GM21619 (cell line): ENCODE data around the gene CENATAC.
"Not testable (repeated sequence)": the region's sequence is repeated elsewhere in the genome, so short reads cannot be mapped to it uniquely, and the experiment has no call there.

Experiments
- ATAC-seq: cut with Tn5 transposase; IDR thresholded peaks from one replicate; pipeline ENCODE4 v1.9.1; 2021; ENCODE audit not compliant: unreplicated experiment

Gene CENATAC

DNA sequence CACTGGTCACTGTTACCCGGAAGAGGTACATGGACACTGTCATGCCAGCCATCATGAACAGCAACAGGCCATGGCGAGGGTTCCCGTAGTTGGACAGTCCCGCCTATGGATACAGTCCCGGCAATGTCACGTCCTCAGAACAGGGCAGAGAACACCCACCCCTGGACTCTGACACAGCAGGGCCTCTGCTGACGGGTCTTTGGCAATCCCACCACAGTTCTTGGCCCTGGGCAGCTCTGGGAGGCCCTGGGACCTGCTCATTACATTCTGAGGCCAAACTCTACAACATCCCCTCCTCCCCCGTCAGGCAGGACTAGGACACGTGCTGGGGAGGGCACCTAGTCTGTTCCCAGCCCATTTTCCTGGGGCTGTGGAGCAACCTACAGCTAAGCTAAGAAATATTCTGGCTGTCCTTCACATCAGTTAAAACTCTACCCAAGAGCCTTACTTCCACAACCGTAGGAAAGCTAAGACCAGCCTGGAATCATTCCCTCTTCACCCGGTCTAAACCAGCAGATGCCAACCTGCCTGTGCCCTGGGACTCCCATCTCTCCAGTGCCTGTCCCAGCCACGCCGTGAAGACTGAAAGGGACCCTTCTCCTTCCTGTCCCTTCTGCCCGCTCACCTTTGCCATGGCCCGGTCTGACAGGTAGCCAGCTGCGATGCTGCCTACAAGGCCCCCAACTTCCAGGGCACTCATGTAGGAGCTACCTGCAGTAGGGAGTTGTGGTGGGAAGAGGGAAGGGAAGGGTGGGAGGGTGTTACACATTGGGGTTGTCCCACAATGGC lies 28.2 kb downstream of the CENATAC start:
- ATAC-seq = no peak

DNA sequence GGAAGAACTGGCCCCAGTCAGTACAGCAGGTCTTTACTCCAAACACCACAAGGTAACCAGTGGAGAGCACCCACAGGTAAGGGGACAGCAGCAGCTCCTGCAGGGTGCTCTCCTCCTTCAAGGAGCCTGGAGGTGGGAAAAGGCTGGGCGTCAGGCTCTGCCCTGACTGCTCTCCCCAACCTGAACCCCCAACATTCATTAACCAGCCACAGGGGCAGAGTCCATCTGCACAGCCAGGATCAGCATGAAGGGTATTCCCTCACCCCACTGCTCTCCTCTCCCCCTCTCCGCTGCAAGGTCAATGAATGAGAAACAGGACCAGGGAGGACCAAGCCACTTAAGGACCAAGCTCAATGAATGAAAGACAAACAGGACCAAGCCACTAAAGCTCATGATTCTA lies 29.0 kb downstream of the CENATAC start:
- no peak for ATAC-seq

- ATAC-seq = no peak
Observed at GRCh38 chr11:119027561-119028345, 29.8 kb downstream of the CENATAC start.

- no peak for ATAC-seq
Observed at GRCh38 chr11:119028346-119029068, 30.6 kb downstream of the CENATAC start.

DNA sequence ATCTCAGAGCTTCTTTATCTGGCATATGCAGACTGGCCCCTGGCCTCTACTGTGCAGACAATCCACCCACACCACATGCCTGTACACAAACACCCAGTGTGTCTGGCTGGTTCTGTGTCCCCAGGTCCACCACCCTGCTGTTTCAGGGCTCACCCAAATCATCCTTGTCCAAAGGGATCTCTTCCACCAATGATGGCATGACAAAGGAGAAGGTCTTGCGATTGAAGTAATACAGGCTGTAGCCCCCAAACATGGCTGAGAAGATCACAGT lies 31.1 kb downstream of the CENATAC start:
- no peak for ATAC-seq

- peak; percentile 0 for ATAC-seq
Observed at GRCh38 chr11:119029340-119030028, 31.5 kb downstream of the CENATAC start.

DNA sequence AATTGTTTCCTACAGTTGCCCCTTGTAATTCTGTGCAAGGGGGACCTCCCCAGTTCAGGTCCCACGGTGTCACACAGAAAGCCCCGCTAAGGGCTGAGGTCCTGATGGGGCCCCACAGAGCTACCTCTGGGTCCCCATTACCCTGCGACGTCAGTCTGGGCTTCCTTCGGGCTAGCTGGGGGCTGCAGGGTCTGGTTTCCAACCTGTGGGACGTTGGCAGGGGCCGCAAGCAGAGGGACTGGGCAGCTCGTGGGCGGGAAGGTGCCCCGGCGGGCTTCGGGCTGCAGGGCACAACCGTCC lies 32.0 kb downstream of the CENATAC start:
- ATAC-seq = peak; percentile 7

DNA sequence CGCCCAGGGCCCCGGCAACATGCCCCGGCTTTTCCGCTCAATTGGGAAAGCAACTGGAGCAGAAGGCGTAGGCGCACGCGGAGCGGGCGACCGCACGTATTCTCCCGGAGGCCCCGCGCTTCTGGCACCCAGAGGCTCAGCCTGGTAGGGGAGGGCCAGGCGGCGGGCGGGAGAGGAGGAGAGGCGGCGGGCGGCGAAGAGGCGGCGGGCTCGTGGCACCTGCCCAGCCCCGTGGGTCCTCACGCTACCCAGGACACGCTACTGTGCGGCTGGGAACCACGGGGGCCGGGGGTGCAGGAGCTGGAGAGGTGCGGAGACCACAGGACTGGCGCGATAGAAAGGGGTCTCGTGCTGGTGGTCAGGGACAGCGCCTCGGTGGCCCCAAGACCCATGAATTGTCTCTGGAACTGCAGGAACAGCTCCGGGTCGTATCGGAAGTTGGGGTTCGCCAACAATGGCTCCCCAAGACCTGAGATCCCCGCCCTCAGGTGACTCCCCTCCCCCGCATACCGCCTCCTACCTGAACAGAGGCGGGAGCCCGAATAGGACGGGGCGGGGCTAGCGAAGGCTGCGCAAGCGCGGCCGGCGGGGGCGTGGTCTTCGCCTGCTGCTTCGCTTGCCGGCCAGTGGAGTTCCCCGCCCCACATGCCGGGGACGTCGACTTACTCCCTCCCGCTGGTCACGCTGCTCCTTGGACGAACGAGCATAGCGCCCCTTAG lies 32.5 kb downstream of the CENATAC start, which contains the start of gene SLC37A4:
Gene SLC37A4 (minus strand): TSS at position 549 of the 719 bp plus-strand sequence.
- ATAC-seq = peak; percentile 89

DNA sequence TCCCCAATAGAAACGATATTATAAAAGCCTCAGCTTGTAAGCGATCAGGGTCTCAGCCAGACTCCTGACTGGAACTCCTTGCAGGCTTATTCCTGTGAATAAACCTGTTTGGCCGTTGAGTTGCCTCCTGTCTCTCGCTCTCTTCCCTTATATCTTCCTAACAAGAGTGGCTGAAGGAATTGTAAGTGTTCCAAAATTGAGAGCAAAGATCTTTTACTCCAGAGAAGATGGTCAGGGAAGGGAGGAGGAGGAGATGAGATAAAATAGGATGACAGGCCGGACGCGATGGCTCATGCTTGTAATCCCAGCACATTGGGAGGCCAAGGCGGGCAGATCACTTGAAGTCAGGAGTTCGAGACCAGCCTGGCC lies 34.0 kb downstream of the CENATAC start:
- ATAC-seq = no peak

DNA sequence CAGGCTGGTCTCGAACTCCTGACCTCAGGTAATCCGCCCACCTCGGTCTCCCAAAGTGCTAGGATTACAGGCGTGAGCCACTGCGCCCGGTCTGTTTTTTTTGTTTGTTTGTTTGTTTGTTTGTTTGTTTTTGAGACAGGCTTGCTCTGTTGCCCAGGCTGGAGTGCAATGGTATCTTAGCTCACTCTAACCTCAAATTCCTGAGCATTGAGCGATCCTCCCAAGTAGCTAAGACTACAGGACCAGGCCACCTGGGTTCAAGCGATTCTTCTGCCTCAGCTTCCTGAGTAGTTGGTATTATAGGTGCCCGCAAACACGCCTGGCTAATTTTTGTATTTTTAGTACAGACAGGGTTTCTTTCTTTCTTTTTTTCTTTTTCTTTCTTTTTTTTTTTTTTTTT lies 35.5 kb downstream of the CENATAC start:
- ATAC-seq = not testable (repeated sequence)

GRCh38 chr11:119034813-119035212 lies 36.9 kb downstream of the CENATAC start:
- ATAC-seq = no peak

GRCh38 chr11:119038884-119039283 lies 40.9 kb downstream of the CENATAC start:
- ATAC-seq = no peak

DNA sequence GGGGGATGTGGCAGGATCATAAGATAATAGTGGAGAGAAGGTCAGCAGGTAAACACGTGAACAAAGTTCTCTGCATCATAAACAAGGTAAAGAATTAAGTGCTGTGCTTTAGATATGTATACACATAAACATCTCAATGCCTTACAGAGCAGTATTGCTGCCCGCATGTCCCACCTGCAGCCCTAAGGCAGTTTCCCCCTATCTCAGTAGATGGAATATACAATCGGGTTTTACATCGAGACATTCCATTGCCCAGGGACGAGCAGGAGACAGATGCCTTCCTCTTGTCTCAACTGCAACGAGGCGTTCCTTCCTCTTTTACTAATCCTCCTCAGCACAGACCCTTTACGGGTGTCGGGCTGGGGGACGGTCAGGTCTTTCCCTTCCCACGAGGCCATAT lies 41.5 kb downstream of the CENATAC start:
- ATAC-seq = not testable (repeated sequence)

- ATAC-seq = no peak
Observed at GRCh38 chr11:119041821-119042514, 44.0 kb downstream of the CENATAC start.

DNA sequence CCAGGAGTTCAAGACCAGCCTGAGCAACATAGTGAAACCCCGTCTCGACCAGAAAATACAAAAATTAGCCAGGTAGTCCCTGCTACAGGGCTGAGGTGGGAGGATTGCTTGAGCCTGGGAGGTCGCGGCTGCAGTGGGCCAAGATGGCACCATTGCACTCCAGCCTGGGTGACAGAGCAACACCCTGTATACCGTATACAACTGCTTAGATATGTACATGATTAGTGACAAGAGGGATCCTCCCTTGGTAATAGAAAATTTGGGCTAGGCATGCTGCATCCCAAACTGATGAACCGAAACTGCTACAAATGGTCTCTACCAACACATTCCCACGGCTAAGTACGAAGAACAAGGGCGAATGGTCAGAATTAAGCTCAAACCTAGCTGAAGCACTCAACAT lies 45.0 kb downstream of the CENATAC start:
- ATAC-seq = no peak

GRCh38 chr11:119044708-119045107 lies 46.8 kb downstream of the CENATAC start:
- no peak for ATAC-seq

DNA sequence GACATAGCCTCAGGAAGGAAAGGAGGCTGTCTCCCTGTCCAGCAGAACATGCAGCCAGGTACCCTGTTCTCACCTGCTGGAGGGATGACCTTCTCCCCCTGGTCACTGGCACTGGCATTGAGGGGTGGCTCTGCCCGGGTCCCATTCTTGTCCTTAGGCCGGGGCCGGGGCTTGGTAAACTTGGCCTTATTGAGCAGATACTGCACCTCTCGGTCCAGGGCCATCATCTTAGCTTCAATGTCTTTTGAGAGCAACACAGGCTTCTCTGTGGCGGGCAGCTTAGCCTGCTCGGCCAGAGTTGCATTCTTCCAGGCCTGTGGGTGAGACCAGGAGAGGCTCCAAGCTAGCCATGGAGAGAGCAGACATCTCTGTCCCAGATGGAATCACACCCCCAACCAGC lies 48.6 kb downstream of the CENATAC start:
- ATAC-seq = no peak

DNA sequence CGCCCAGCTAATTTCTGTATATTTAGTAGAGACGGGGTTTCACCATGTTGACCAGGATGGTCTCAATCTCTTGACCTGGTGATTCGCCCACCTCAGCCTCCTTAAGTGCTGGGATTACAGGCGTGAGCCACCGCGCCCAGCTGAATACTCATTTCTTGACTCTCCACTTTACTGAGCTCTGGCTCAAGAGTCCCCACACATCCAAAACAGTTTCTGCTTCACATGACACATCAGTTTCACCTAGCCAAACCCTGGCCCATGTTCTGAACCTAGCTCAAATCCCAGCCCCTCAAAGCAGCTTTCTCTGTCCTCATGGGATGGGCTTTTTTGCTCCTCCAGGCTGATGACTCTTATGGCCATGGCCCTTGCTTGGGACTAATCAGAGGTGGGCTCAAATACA lies 49.3 kb downstream of the CENATAC start:
- no peak for ATAC-seq

GRCh38 chr11:119048644-119049043 lies 50.7 kb downstream of the CENATAC start:
- ATAC-seq = no peak

GRCh38 chr11:119049081-119049480 lies 51.1 kb downstream of the CENATAC start:
- ATAC-seq = no peak
